Testis (tissue), 3 donors: Measurements from ENCODE around the gene MAML2. TPM values are rescaled to one million over a fixed set of nuclear protein-coding genes. Genes with fewer than 3 reads are reported as not detected.

Experiments used
- DNase-seq: peaks from one replicate; pipeline ENCODE4 v3.0.0-alpha.2; 2019
- H3K27ac ChIP-seq, 2 donors: fragments of 200-600 bp; sonication (generic); one replicate each; pipeline ENCODE4 v1.5.1; 2019
- H3K27me3 ChIP-seq: fragments of 200-600 bp; sonication (generic); one replicate; pipeline ENCODE4 v1.5.1; 2019
- H3K36me3 ChIP-seq: fragments of 200-600 bp; sonication (generic); one replicate; pipeline ENCODE4 v1.5.1; 2017; ENCODE audit warnings: low read depth; ENCODE audit errors: missing control alignments
- H3K4me1 ChIP-seq: fragments of 200-600 bp; sonication (generic); one replicate; pipeline ENCODE4 v1.5.1; 2019
- H3K4me3 ChIP-seq, 2 donors: fragments of 200-600 bp; sonication (generic); one replicate each; pipeline ENCODE4 v1.5.1; 2017 to 2019
- H3K9me3 ChIP-seq: fragments of 200-600 bp; sonication (generic); one replicate; pipeline ENCODE4 v1.5.1; 2017
- POLR2A ChIP-seq: fragments of 450-650 bp; IDR thresholded peaks from one replicate; pipeline ENCODE4 v1.6.1; 2017; ENCODE audit warnings: antibody characterized with exemption, mild to moderate bottlenecking, moderate library complexity
- WGBS, 2 donors: methylation state at CpG; one replicate each; pipeline ENCODE4 v1.1.5; 2018; 5-methylcytosine and 5-hydroxymethylcytosine counted together
- intact Hi-C: fragments of 100-400 bp; cut with DNase I; formaldehyde crosslinking; loops from one replicate; pipeline ENCODE4 v1.15.1; 2023; ENCODE audit warnings: low total_unique reads
- polyA plus RNA-seq: library from polyadenylated mRNA; stranded (reverse); fragments of 350-450 nt; fragmentation: Illumina TruSeq; extraction: RNeasy Lipid Tissue Mini Kit (QIAGEN cat#74804); gene quantifications from one replicate; pipeline ENCODE4 v1.2.3, GENCODE V29; 2014; ENCODE audit warnings: low read depth, low replicate concordance; ENCODE audit not compliant: insufficient read depth
- total RNA-seq, 2 donors: library from RNA; depleted of rRNA; stranded (reverse); fragments of >200 nt; gene quantifications; one replicate each; pipeline ENCODE4 v1.2.3, GENCODE V29; 2016
- TF ChIP-seq, protein P1 (sequence below), 3 experiments: fragments of 450-650 bp in 2 of 3; fragments of 200-600 bp in 1 of 3; sonication (generic) in 1 of 3; IDR thresholded peaks; one replicate each; pipeline ENCODE4 v1.5.1; 2016 to 2019; ENCODE audit warnings: antibody characterized with exemption in 3 of 3, mild to moderate bottlenecking in 2 of 3, moderate library complexity in 1 of 3

Gene MAML2
- total and polyA plus RNA-seq, 3 donors from 2014 or later = 5.1 to 23.6 (median 17.6) TPM

GRCh38 chr11:96094156-96094555 lies 248.8 kb downstream of the MAML2 start:
- 80 to 81% methylated on average over 2 of the region's 2 CpGs for WGBS, 2 donors
- intact Hi-C loops = no loop called here
- DNase-seq = no peak
- Histone ChIP-seq H3K27ac (no peak overlapping the region), H3K9me3 (no peaks in the 10 kb centered on the region), H3K27me3 (no peaks in the 10 kb centered on the region), H3K4me1 (peaks cover 12% of the 10 kb centered on the region), H3K4me3 (no peak overlapping the region), H3K36me3 (no peaks in the 10 kb centered on the region)
- no peak for TF ChIP-seq POLR2A
- TF ChIP-seq, protein P1, sequence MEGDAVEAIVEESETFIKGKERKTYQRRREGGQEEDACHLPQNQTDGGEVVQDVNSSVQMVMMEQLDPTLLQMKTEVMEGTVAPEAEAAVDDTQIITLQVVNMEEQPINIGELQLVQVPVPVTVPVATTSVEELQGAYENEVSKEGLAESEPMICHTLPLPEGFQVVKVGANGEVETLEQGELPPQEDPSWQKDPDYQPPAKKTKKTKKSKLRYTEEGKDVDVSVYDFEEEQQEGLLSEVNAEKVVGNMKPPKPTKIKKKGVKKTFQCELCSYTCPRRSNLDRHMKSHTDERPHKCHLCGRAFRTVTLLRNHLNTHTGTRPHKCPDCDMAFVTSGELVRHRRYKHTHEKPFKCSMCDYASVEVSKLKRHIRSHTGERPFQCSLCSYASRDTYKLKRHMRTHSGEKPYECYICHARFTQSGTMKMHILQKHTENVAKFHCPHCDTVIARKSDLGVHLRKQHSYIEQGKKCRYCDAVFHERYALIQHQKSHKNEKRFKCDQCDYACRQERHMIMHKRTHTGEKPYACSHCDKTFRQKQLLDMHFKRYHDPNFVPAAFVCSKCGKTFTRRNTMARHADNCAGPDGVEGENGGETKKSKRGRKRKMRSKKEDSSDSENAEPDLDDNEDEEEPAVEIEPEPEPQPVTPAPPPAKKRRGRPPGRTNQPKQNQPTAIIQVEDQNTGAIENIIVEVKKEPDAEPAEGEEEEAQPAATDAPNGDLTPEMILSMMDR (IDR thresholded peaks at IDR 0.05) = no peak

- Histone ChIP-seq H3K4me1 (no peaks in the 10 kb centered on the region), H3K27me3 (no peaks in the 10 kb centered on the region), H3K9me3 (no peaks in the 10 kb centered on the region), H3K36me3 (no peaks in the 10 kb centered on the region), H3K4me3 (no peak overlapping the region), H3K27ac (no peak overlapping the region)
- DNase-seq = no peak
- TF ChIP-seq, protein P1 (IDR thresholded peaks at IDR 0.05) = no peak
- TF ChIP-seq POLR2A = no peak
- intact Hi-C loops = no loop called here
- WGBS, 2 donors = 91 to 93% methylated on average over 5 to 8 of the region's 8 CpGs
Measured at GRCh38 chr11:96092511-96092910, 250.5 kb downstream of the MAML2 start.

DNA sequence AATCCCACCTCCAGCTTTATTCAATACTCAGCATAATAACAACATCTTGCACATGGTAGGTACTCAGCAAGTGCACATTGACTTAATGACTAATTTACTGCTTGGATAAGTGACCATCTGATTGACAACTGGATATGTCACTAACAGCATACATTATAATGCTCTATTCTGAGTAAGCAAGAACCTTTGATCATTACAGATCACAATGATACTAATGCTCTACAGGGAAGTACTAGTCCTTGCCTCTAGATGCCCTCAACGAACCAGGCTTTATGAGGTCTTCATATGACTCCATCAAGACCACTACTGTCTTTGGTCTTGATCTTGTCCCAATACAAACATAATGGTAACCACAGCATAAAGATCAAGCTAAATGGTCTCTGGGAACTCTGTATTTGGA lies 251.5 kb downstream of the MAML2 start:
- no peaks in the 10 kb centered on the region for H3K4me1 ChIP-seq
- TF ChIP-seq, protein P1 (IDR thresholded peaks at IDR 0.05) = no peak
- no peak for TF ChIP-seq POLR2A
- WGBS, 2 donors = 85 to 94% methylated on average over 1 of the region's 1 CpG
- no peak overlapping the region for H3K4me3 ChIP-seq
- intact Hi-C loops = no loop called here
- DNase-seq = no peak
- no peak overlapping the region for H3K27ac ChIP-seq
- no peaks in the 10 kb centered on the region for H3K36me3 ChIP-seq
- H3K9me3 ChIP-seq = no peaks in the 10 kb centered on the region
- H3K27me3 ChIP-seq = no peaks in the 10 kb centered on the region

GRCh38 chr11:96090711-96091110 lies 252.3 kb downstream of the MAML2 start:
- Histone ChIP-seq H3K9me3 (no peaks in the 10 kb centered on the region), H3K27me3 (no peaks in the 10 kb centered on the region), H3K4me3 (no peak overlapping the region), H3K36me3 (no peaks in the 10 kb centered on the region), H3K4me1 (no peaks in the 10 kb centered on the region), H3K27ac (no peak overlapping the region)
- intact Hi-C loops = no loop called here
- no peak for DNase-seq
- 60 to 64% methylated on average over 5 of the region's 5 CpGs for WGBS, 2 donors
- no peak for TF ChIP-seq POLR2A
- TF ChIP-seq, protein P1 (IDR thresholded peaks at IDR 0.05) = no peak

DNA sequence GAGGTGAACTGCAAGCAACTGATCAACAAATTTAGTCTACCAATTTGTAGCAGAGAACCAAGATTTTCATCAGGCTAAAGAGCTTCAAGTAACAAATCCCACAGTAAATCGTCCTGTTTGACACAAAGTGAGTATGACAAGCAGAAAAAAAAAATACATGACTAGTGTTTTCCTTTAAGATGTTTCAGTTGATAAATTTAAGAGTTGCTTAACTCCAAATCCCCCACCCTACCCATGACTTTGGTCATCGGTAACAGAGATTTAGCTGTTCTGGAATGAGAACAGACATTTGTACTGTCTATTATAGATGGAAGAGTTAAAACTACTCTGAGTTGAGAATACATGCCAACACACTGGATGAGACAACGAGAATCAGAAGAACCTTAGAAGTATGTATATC lies 254.1 kb downstream of the MAML2 start:
- 86% methylated on average over 3 of the region's 3 CpGs for WGBS, 2 donors
- TF ChIP-seq, protein P1 (IDR thresholded peaks at IDR 0.05) = no peak
- TF ChIP-seq POLR2A = no peak
- H3K36me3 ChIP-seq = no peaks in the 10 kb centered on the region
- no peak overlapping the region for H3K4me3 ChIP-seq
- no peak for DNase-seq
- no peaks in the 10 kb centered on the region for H3K9me3 ChIP-seq
- H3K27me3 ChIP-seq = no peaks in the 10 kb centered on the region
- intact Hi-C loops = no loop called here
- H3K4me1 ChIP-seq = no peaks in the 10 kb centered on the region
- H3K27ac ChIP-seq = no peak overlapping the region
